ENCODE results near the gene ENTPD6.

ENTPD6 gene

DNA sequence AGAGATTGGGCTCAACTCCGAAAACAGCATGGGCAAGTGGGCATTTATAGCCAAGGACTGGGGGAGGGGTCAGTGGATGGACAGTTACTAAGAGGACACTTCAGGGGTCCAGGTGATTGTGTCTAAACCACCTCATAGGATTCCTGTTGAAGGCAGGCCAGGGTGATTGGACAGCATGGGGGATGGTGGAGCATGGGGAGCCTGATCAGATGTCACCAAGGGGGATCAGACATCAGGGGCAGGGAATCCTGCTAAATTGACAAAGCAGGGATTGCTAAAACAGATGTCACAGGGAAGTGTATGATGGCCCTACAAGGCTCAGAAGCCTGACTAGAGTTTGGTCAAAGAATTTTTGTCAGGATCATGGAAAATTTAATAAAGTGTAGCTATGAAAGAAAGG, 49.9 kb downstream of the ENTPD6 start:
- no peak for DNase-seq

DNA sequence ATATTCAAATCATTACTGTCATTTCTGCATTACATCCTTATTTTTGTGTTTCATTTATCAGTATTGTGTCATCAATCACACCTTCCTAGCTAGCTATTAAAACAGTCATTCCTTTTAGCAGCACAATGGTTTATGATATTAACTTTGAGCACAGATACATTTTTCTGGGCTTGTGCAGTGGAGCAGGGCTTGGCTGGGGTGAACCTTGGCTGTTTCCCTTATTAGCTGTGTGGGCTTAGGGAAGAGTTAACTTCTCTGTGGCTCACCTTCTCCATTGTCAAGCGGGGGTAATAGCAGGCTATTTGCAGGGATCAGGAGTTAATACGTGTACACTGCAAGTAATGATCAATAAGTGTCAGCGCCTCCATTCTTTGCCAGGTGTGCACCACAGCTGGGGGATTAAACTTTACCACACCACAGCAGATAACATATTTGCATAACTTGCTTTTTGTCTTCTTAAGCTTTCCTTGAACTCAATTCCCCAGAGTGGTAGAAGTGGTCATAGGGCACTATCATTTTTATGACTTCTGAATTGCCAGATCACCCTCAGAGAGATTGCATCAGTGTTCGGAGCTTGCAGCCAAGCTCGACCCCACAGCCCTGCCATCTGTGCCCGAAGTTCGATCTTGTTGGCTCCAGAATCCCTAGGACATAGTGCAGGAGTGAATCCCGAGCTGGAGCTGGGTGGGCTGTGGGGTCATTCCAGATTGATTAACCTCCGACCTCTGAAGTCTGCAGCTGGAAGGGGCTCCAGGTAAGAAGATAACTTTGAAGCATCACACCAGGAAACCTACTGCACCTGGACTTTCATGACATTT, 50.9 kb downstream of the ENTPD6 start:
- DNase-seq = no peak

DNA sequence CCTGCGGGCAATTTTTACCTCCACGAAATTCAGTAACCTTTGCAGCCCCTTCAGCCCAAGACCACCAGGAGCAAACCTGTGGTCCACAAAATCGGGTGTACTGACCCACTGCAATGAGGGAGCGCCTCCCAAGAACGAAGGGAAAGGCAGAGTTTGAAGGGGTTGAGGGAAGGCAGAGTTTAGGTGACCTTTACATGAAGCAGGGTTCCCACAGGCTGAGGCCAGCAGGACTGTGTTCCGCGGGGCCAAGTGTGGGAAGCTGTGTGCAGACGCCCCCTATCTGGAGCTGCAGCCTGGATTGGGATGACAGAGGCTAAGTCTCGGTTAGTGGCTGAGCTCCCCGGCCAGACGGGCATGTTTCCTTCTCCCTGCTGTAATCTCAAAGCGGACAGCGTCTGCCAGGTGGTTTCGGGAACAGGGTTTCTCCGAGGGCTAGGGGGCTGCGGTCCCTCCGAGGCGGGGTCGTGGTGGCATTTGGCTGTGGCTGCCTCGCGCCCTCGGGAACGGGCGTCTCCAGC, 51.5 kb downstream of the ENTPD6 start:
- no peak for DNase-seq

DNA sequence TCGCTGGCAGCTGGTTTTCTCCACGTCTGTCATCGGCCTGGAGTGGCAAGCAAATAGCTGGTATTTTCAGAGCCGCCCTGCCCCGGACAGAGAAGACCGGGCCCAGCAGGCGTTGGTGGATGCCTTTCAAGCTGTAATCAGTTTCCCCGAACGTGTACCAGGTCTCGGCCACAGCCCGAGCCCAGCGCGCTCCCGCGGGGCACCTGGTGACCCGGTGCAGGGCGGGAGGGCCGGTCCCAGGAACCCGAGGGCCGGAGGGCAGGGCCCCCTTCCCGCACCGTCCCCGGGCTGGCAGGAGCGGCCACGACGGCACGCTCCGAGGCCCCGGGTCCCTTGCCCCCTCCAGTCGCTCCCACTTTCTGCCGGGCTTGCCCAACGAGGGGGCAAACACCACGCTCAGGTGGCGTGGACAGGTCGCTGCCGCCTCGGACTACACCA, 52.0 kb downstream of the ENTPD6 start:
- peak; percentile 27 for DNase-seq

DNA sequence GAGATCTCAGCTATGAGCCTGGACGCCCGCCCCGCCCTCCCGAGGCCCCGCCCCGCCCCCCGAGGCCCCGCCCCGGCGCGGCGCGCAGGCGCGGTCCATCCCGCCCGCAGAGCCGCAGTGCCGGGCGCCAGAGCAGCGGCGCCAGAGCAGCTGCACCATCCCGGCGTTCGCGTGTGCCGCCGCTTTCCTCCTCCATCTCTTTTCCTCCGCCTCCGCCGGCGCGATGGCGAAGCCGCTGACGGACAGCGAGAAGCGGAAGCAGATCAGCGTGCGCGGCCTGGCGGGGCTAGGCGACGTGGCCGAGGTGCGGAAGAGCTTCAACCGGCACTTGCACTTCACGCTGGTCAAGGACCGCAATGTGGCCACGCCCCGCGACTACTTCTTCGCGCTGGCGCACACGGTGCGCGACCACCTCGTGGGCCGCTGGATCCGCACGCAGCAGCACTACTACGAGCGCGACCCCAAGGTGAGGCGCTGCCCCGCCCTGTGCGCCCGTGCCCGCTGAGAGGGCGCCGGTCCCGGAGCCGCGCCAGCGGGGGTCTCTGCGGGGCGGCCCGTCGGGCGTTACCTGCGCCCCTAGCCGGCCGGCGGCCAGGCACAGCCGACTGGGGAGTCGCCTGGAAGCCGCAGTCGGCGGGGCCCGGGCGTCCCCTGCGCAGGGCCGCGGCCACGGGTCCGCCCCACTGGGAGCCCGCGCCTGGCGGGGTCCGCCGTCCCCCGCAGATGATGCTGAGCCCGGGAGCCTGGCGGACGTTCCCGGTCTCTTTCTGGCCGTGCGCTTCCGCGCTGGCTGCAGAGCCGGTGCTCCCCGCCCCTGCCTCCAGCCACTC, 52.7 kb downstream of the ENTPD6 start, which contains the start of gene PYGB:
TSS of gene PYGB (plus strand) at position 130 of the 830 bp plus-strand sequence. CDS start at position 224, 94 bp downstream.
- peak; percentile 82 for DNase-seq

DNA sequence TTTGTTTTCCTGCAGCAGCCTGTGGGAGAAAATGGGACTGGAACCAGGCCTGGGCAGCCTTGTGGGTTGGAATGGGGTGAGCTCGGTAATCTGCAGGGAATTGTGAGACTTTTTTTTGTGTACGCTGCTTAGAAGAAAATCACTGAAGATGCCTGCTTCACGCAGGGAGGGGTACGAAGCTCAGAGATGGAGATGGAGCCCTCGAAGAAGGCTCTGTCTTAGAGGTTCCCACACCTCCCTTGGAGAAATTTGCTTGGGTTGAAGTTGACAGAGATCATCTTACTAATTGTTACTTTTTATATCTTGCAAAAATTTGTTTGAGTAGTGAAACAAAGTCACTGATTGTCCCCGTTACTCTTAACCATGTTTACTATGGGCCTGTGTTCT, 53.3 kb downstream of the ENTPD6 start:
- DNase-seq = no peak

DNA sequence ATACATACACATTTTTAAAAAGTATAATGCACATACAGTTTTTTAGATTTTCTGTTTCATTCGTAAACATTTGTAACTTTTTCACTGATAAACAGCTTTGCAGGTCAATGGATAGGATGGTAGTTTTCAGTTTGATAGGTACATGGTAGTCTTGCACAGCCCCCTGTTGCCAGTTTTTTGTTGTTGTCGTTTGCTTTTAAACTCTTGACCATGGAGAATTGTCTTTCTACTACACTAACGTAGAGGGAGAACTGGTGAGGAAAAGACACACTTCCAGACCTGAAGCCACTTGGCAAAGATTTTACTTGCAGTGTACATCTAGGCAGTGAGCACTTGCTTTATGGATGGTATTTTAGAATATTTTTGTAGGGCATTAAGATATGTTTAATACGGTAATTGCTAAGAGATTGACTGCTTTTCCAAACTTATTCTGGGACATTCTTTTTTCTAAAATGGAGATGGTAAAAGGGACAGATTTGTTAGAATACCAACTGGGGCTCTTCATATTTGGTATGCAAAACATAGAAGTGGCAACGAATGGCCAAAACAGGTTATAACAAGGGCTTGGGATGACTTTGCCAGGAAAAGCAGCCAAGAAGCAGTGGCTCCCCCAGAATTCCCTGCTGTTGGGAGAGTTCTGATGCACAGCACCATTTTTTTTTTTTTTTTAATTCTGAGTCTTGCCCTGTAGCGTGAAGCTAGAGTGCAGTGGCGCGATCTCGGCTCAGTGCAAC, 53.9 kb downstream of the ENTPD6 start:
- DNase-seq = peak; percentile 13

DNA sequence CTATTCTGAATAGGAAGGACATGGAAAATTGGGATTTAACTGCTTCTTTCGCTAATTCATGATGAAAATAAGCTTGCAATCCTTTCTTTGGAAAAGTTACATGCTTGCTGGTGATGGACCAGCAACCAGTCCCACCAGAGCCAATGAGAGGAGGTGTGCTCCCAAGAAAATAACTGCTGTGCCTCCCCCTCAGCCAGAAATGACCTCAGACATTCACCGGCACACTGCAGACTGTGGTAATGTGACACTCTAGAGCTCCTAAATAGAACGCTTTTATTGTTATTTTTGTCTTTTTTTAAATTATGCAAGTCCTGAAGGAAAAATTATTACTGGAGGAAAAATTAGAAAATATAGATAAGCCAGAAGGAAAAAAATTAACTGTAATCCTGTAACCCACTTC, 55.0 kb downstream of the ENTPD6 start:
- peak; percentile 58 for DNase-seq

DNA sequence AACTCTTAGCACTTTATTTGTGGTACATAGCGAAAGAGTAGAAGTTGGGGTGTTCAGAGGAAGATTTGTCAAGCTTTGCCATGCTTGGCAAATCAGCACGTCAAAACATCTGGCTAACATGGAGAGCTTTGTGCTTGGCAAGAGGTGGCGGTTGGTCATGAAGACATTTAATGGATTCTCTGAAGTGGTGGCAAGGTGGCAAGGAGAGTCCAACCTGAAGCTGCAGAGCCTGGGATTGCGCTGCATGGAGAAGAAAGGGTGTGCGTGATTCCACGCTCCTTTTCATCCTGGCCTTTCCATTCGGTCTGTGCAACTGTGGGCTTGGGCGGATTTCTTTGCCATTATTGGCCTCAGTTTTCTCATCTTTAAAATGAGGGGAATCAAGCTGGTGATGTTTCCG, 55.5 kb downstream of the ENTPD6 start:
- peak; percentile 36 for DNase-seq

DNA sequence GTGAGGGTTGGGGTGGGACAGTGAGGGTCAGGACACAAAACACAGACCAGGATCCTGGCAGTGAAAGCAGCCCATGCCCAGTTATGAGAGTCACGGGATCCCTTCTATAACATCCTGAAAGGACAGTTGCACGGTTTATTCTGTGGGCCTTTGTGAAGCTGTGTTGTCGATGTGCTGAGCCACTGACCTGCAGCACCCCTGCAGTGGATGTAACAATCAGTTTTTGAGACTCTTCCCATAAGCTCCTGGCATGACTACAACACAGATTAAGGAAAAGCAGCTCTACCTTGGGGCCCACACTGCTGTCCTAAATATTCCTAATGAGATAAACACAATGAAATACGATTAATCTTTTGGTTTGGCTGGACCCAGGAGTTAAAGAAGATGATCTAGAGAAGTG, 56.0 kb downstream of the ENTPD6 start:
- no peak for DNase-seq

DNA sequence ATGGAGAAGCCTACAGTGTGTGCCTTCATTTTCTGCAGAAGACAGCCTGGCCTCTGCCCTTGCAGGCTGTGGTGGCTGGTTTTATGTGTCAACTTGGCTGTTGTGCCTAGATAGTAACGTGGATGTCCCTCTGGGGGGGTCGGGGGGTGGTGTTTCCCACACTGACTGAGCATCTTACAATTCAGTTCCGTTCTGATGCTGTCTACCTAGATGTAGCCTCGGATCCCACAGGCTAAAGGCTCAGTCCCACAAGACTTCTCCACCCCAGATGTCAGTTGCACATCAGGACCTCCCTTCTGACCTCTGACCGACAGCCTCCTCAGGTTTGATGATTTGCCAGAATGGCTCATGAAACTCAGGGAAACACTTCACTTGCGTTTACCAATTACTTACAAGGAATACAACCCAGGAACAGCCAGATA, 56.7 kb downstream of the ENTPD6 start:
- DNase-seq = no peak

DNA sequence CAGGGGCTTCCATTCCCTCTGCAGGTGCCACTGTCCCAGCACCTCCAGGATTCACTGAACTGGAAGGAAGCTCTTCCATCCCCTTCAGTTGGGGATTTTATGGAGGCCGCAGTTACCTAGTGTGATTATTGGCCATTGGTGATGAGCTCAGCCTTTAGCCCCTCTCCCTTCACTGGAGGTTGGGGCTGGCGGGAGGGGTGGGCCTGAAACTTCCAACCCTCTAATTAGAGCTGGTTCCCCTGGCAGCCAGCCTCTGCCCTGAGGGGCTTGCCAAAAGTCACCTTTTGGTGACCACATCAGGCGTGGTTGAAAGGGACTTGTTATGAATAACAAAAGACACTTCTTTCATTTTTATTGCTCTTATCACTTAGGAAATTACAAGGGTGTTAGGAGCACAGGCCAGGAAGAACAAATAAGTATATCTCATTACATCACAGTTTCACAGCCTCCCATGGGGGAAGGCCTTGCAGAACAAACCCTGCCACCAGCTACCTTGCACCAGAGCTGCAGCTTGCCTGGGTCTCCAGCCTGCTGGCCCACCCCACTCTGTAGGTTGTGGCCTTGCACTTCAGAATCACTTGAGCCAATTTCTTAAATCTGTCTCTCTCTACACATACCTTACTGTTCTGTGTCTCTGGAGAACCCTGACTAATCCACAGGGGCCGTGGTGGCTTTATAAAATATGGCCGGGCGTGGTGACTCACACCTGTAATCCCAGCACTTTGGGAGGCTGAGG, 57.3 kb downstream of the ENTPD6 start:
- peak; percentile 82 for DNase-seq

DNA sequence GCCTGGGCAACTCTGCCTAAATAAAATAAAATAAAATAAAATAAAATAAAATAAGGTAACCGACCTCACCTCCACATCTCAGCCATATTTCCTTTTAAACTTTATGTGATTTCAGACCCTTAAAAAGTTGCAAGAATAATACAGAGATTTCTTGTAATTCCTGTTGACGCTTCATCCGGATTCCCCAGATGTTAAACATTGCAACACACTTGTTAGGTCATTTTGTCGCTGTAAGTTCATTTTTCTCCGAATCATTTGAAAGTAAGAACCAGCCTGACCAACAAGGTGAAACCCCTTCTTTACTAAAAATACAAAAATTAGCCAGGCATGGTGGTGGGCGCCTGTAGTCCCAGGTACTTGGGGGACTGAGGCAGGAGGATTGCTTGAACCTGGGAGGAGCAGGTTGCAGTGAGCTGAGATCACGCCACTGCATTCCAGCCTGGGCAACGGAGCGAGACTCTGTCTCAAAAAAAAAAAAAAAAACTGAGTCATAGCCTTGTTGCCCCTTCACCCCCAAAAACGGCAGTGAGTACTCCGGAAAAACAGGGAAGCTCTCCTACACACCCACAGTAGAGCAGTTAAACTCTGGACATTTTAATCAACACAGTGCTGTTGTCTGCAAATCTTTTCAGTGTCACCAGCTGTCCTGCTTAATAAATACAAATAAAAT, 58.2 kb downstream of the ENTPD6 start:
- DNase-seq = no peak

DNA sequence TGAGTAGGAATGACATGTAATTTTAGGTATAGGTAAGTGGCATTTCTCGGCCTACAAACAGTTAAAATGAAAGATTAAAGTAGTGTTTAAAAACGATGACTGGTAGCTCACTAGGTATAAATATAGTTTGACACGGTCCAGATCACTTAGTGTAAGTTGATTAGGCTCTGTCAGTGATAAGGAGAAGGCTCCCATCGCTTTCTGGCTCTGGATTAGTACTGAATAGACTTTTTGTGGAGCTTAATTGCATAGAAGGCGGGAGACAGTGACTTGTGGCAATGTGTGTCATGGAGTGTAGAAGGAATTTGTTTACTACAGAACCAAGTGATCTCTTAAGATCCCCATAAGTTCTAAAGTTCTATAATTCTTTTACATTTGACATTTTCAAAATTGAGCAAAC, 59.1 kb downstream of the ENTPD6 start:
- DNase-seq = no peak

DNA sequence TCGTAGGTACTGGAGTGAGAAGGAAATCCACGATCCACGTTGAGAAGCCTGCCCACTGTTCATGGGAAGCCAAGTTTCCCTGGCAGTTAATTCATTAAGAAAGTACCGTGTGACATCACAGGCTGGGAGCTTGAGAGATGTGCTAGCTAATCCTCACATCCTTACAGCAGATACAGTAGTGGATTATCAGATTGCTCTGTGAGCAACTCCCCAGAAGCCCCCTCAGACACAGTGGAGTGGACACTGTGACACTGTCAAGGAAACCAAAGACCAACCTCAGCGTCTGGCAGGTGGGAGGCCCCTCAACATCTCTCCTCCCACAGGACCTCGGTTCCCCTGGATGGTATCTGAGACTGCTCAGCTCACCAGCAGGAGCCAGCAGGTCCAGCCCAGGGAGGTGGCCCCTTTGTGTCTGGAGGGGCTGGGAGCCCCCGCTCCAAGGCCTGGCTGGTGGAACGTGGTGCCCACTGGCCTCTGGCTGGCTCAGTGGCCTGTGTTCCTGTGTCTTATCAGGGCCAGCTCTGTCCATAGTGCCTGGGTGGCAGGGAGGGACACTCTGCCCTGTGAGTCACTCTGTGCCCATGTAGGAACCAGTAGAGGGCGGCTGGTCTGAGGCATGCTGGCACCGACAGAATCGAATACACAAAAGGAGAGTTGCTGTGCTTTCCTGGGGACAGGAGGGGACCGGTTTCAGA, 59.6 kb downstream of the ENTPD6 start:
- DNase-seq = peak; percentile 82

DNA sequence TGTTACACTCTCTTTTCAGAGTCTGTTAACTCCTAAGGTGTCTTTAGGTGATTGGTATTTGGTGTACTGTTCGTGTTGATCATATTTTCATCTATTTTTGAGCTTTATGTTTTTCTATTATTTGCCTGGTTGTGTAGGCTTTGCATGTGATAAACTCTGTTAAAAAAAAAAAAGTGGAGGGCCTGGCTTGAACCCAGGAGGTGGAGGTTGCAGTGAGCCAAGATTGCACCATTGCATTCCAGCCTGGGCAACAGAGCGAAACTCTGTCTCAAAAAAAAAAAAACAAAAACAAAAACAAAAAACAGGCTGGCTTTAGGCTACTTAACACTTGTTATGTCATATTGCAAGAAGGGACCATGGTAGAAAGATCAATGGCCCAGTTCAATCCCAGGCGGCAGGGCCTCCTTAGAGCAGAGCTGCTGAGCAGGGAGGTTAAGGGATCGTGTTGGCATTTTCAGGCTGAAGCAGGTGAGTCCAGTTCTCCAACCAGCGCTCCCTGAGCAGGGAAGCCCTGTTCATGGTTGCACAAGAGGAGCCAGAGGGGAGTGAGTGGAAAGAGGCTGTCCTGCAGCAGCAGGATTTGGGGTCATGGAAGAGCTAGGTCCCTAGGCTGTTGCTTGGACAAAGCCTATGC, 60.8 kb downstream of the ENTPD6 start:
- no peak for DNase-seq

DNA sequence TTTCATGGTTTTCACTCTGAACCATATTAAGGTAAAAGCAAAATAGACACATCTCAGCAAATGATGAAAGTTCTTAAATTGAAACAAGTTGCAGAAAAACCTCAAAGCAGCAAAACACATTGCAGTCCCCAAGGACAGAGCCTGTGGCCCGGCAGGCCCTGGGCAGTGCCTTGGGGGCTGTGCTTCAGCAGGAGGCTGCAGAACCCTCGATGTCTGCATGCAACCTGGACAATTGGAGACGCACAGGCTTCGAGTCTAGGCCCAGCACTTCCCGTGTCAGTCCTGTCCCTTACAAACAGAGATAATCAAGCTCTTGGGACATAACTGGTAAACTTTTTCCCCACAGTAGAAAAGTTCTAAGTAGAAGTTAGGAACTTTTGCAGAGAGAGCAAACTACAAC, 61.6 kb downstream of the ENTPD6 start:
- no peak for DNase-seq

DNA sequence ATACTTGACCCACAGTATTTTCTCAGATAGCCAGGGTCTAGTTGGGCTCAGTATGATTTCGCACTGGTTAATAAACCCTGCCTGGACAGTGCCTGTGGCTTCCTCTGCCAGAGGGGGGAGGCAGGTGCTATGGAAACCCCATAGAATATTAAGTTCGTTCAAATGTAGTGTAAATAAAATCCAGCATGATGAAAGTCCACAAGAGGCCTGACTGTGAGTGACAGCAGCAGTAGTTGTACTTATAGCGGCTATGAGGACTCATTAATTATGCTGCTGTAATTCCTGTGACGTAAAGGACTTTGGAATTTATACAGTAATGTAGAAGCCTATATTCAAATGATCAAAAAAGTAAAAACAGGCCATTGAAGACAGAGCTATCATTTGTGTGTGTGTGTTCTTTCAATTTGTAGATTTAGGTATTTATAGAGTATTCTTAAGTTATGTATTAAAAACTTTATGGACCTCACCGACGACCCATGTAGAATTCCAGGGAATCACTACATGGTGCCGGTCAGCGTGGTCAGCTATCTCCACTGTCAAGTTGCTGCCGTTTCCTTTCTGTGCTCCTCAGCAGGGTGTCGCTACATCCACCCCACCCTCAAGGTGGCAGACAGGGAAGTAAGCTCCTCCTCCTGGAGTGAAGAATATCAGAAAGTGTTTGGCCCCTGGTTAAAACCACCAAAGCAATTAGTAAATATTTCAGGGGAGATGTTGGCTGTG, 62.4 kb downstream of the ENTPD6 start:
- DNase-seq = no peak

DNA sequence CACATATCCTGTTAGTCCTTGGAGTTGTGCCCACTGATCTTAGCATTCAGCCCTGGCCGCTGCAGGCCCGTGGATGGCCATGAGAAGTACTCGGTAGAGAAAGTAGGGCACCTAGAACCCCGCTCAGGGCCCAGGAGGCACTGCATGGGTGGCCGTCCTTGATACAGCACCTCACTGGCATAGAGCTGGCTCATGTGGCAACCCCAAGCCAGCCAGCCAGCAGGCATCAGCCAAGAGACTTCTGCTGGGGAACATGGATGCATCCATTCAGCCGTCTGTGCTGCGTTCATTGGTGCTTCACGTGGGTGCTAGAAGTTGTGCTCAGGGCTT, 62.9 kb downstream of the ENTPD6 start:
- no peak for DNase-seq

DNA sequence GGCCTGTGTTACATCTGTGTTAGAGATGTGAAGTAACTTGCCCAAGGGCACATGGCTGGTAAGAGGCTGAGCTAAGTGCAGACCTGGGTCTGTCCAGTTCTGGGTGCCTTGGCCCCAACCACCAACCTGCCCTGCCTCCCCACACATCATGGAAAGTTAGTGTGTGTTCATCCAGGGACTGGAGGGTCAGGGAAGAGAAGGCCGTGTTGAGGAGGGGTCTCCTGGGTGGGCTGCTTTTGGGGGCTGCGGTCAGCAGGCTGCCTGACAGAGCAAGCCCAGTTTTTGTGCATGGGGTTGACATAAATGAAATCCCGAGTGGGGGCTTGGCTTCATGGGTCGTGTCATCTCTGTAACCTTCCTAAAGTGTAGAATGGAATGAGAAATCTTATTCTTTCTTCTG, 63.3 kb downstream of the ENTPD6 start:
- DNase-seq = no peak
